ENCODE results near the gene AP1G2.
"Not testable (repeated sequence)": the region's sequence is repeated elsewhere in the genome, so short reads cannot be mapped to it uniquely, and the experiment has no call there.

AP1G2 gene

DNA sequence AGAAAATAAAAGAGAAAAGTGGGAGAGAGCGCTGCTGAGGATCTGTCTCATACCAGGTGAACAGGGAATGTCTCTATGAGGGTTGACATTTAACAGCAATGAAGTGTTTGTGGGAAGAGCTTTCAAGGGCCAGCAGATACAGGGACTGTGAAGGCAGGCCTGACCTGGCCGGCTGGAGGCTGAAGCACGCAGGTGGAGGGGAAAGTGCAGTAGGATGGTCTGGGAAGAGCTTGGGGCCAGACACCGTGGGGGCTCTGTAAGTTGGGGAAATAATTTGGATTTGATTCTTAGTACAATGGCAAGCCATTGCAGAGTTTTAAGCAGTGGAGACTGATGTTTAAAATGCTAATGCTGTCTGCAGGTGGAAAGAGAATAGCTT lies 44.8 kb upstream of the AP1G2 start:
- TF ChIP-seq, protein P1, sequence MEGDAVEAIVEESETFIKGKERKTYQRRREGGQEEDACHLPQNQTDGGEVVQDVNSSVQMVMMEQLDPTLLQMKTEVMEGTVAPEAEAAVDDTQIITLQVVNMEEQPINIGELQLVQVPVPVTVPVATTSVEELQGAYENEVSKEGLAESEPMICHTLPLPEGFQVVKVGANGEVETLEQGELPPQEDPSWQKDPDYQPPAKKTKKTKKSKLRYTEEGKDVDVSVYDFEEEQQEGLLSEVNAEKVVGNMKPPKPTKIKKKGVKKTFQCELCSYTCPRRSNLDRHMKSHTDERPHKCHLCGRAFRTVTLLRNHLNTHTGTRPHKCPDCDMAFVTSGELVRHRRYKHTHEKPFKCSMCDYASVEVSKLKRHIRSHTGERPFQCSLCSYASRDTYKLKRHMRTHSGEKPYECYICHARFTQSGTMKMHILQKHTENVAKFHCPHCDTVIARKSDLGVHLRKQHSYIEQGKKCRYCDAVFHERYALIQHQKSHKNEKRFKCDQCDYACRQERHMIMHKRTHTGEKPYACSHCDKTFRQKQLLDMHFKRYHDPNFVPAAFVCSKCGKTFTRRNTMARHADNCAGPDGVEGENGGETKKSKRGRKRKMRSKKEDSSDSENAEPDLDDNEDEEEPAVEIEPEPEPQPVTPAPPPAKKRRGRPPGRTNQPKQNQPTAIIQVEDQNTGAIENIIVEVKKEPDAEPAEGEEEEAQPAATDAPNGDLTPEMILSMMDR (IDR thresholded peaks at IDR 0.05) = no peak
- Mint-ChIP-seq H3K36me3 (ENCODE audit: low read depth) (no peaks in the 10 kb centered on the region), H3K4me3 (no peak overlapping the region), H3K27ac (no peak overlapping the region), H3K27me3 (ENCODE audit: low read depth, poor library complexity) (peaks cover 64% of the 10 kb centered on the region), H3K4me1 (peaks cover 11% of the 10 kb centered on the region), H3K9me3 (peaks cover 7% of the 10 kb centered on the region)
- DNase-seq = no peak

DNA sequence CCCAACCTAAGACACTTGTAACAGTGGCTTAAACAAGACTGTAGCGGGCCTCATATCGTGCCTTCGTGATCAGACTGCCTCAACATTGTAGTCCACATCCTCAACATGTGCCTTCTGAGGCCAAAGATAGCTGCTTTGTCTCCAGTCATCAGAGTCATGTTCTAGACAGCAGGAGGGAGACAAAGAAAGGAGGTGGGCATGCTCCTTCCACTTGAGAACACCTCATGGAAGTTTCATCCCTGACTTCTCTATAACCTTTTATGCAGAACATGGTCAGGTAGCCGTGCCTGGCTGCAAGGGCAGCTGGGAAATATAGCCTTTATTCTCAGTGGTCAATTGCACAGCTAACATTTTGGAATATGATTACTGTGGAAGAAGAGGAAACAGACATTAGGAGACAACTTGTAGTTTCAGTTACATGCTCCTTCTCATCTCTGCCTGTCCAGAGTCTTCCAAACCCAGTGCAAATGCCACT lies 43.3 kb upstream of the AP1G2 start:
- no peak for DNase-seq
- Mint-ChIP-seq H3K27me3 (ENCODE audit: low read depth, poor library complexity) (peaks cover 71% of the 10 kb centered on the region), H3K4me1 (peaks cover 11% of the 10 kb centered on the region), H3K27ac (no peak overlapping the region), H3K4me3 (no peak overlapping the region), H3K36me3 (ENCODE audit: low read depth) (no peaks in the 10 kb centered on the region), H3K9me3 (peaks cover 7% of the 10 kb centered on the region)
- TF ChIP-seq, protein P1 (IDR thresholded peaks at IDR 0.05) = no peak

DNA sequence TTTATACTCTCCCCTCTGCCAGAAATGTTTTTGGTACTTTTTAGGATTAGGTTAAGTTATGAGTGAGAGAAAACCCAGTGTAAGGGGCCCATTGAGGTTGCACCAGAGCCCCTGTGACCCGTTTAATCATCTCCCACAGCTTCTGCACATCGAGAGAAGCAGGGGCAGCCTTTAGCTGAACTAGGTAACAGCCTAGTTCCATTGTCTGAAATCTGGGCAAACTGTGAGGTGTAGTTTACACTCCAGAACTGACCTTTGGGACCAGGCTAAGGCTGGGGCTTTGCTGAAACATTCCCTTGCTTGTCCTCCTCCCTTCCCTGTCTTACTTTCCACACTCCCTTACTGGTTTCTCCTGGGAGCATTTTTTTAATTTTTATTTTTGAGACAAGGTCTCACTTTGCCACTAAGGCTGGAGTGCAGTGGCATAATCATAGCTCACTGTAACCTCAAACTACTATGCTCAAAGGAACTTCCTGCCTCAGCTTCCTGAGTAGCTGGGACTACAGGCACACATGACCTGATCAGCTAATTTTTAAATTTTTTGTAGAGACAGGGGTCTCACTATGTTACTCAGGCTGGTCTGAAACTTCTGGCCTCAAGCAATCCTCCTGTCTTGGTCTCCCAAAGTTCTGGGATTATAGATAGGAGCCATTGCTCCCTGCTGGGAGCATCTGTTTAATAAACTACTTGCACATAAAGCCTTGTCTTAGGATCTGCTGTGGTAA lies 42.7 kb upstream of the AP1G2 start:
- TF ChIP-seq, protein P1 (IDR thresholded peaks at IDR 0.05) = no peak
- Mint-ChIP-seq H3K4me3 (no peak overlapping the region), H3K4me1 (peaks cover 11% of the 10 kb centered on the region), H3K9me3 (peaks cover 7% of the 10 kb centered on the region), H3K36me3 (ENCODE audit: low read depth) (no peaks in the 10 kb centered on the region), H3K27me3 (ENCODE audit: low read depth, poor library complexity) (peaks cover 72% of the 10 kb centered on the region), H3K27ac (no peak overlapping the region)
- DNase-seq = no peak

DNA sequence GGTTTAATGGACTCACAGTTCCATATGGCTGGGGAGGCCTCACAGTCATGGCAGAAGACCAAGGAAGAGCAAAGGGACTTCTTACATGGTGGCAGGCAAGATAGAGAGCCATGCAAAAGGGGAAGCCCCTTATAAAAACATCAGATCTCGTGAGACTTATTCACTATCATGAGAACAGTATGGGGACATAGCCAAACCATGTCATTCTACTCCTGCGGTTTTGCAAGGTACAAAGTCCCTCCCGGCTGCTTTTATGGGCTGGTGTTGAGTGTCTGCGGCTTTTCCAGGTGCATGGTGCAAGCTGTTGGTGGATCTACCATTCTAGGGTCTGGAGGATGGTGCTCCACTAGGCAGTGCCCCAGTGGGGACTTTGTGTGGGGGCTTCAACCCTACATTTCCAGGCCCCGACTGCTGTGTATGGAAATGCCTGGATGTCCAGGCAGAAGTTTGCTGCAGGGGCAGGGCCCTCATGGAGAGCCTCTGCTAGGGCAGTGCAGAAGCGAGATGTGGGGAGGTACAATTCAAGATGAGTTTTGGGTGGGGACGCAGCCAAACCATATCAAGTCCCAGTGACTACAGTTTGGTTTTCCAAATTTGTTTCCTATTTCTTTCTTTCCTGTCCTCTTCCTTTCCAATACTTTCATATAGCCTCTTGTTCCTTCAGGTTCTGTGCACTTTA lies 42.0 kb upstream of the AP1G2 start:
- H3K9me3 Mint-ChIP-seq; DNase-seq; H3K36me3 Mint-ChIP-seq (ENCODE audit: low read depth); H3K4me1 Mint-ChIP-seq; H3K27ac Mint-ChIP-seq; H3K4me3 Mint-ChIP-seq: not testable (repeated sequence)
- peaks cover 76% of the 10 kb centered on the region for H3K27me3 Mint-ChIP-seq (ENCODE audit: low read depth, poor library complexity)

DNA sequence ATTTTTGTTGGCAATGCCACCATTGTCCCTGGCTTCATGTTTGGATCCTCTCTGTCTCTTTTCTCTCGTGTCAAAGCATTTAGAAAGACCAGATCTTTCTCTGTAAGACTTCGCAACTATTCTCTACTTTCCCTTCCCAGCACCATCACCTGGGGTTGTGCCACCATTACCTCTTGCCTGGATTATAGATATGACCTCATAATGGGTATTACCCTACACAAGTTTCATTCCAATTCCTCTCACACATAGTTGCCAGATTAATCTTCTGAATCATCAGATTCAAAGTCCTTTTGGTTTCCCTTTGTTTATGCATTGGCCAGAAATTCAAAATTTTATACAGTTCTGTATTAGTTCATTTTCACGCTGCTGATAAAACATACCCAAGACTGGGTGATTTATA lies 41.4 kb upstream of the AP1G2 start:
- no peaks in the 10 kb centered on the region for H3K36me3 Mint-ChIP-seq (ENCODE audit: low read depth)
- peaks cover 71% of the 10 kb centered on the region for H3K27me3 Mint-ChIP-seq (ENCODE audit: low read depth, poor library complexity)
- no peak for DNase-seq
- H3K4me3 Mint-ChIP-seq = no peak overlapping the region
- peaks cover 3% of the 10 kb centered on the region for H3K4me1 Mint-ChIP-seq
- H3K27ac Mint-ChIP-seq = no peak overlapping the region
- TF ChIP-seq, protein P1 (IDR thresholded peaks at IDR 0.05) = no peak
- peaks cover 7% of the 10 kb centered on the region for H3K9me3 Mint-ChIP-seq

DNA sequence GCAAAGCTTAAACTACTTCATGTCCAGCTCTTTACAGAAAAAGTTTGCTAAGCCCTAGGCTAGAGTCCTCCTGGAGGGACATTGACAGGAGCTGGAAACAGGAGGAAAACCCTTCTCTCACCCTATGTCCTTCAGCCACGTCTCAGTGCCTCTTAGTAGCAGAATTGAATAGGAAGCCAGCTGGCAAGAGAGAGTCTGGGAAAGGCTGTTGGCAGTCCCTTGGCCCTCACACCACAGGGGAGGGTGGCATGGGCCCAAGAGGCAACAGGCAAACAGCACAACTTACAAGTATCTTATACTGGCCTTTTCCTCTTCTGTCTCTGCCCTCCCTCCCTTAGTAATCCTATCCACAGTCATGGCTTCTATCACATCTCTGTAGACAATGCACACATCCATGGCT lies 40.9 kb upstream of the AP1G2 start:
- H3K4me1 Mint-ChIP-seq = no peaks in the 10 kb centered on the region
- no peaks in the 10 kb centered on the region for H3K36me3 Mint-ChIP-seq (ENCODE audit: low read depth)
- peaks cover 7% of the 10 kb centered on the region for H3K9me3 Mint-ChIP-seq
- H3K4me3 Mint-ChIP-seq = no peak overlapping the region
- TF ChIP-seq, protein P1 (IDR thresholded peaks at IDR 0.05) = no peak
- H3K27me3 Mint-ChIP-seq (ENCODE audit: low read depth, poor library complexity) = peaks cover 65% of the 10 kb centered on the region
- H3K27ac Mint-ChIP-seq = no peak overlapping the region
- DNase-seq = no peak

All from nephron progenitor cell (in vitro differentiated cells).